ENCODE measurements around the gene IARS1. TPM values are rescaled to one million over a fixed set of nuclear protein-coding genes. Genes with fewer than 3 reads are reported as not detected.

The IARS1 gene
- total RNA-seq, 1 donor from 2014 or later, result 54.2 TPM

DNA sequence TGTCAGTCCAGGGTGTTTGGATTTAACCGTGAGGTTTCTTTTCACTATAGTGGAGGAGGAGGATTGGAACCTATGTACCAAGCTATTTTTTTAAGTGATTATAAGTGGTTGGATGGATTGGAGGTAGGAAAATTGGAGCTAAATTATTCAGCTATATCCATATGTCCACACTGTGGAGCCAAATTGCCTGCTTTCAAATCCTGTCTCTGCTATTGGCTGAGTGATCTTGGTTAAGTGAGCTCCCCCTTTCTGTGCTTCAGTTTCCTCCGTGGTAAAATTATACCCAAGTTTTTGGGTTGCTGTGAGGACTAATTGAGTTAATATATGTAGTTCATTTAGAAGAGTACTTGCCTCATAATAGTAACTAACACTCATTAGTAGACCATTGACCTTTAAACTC lies 34.7 kb upstream of the IARS1 start:
- Histone ChIP-seq H3K9me3 (replicated peaks) (no peaks in the 10 kb centered on the region), H3K4me1 (peaks cover 40% of the 10 kb centered on the region), H3K36me3 (peaks cover 2% of the 10 kb centered on the region), H3K4me3 (no peak overlapping the region), H3K27ac (replicated peaks) (no peak overlapping the region), H3K27me3 (ENCODE audit: low read depth) (no peaks in the 10 kb centered on the region)
- intact Hi-C loops (cut with micrococcal nuclease), result loop anchor here (10.0 kb wide), 1 partner anchor 307 kb away; no protein-coding TSS in a partner anchor
- no peak for DNase-seq
- TF ChIP-seq, protein P1, sequence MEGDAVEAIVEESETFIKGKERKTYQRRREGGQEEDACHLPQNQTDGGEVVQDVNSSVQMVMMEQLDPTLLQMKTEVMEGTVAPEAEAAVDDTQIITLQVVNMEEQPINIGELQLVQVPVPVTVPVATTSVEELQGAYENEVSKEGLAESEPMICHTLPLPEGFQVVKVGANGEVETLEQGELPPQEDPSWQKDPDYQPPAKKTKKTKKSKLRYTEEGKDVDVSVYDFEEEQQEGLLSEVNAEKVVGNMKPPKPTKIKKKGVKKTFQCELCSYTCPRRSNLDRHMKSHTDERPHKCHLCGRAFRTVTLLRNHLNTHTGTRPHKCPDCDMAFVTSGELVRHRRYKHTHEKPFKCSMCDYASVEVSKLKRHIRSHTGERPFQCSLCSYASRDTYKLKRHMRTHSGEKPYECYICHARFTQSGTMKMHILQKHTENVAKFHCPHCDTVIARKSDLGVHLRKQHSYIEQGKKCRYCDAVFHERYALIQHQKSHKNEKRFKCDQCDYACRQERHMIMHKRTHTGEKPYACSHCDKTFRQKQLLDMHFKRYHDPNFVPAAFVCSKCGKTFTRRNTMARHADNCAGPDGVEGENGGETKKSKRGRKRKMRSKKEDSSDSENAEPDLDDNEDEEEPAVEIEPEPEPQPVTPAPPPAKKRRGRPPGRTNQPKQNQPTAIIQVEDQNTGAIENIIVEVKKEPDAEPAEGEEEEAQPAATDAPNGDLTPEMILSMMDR (IDR thresholded peaks at IDR 0.05; ENCODE audit: borderline replicate concordance), result no peak

DNA sequence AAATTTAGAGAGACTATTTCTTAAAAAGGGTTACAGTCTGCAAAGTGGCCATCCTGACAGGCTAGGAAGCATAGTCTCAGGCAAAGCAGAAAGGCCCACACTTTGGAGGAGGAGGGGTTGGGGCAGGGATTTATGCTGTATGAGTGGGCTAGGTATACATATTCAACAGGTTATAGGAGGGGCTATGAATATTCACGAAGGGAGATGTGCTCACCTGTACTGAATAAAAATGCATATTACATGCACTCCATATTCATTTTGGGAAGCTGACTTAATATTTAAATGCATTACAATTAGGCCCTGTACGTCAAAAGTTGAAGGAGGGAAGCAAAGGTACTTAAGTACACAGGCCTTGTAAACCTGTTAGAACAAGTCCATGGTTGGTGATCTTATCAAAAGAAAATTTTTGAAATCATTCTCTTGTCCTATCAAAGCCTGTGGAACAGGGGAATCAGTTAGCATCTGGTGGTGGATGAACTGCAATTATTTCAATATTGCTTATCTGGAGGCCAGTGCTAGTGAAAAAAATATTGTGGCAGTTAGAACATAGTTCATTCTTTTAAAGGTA lies 33.9 kb upstream of the IARS1 start:
- intact Hi-C loops (cut with micrococcal nuclease), result loop anchor here (10.0 kb wide), 1 partner anchor 307 kb away; no protein-coding TSS in a partner anchor
- no peaks in the 10 kb centered on the region for H3K9me3 ChIP-seq (replicated peaks)

DNA sequence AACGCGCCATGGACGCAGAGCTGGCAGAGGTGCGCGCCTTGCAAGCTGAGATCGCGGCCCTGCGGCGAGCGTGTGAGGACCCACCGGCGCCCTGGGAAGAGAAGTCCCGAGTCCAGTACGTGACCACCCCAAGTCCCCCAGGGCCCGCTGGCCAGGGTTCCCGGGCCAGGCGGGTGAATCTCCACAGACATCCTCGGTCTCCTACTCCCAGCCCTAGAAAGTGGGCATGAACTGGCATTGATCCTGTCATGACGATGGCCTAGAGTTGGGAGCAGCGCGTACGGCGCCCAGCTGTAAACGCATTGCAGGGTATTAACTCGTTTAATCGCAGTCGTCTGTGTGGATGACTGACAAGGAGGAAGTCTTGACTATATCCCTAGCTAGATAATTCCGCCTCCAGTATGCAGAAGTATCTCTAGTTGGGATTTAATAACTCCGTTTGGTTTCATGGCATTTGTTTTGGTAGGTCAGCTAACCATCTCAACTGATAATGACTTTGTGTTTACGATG lies 32.5 kb upstream of the IARS1 start:
- H3K36me3 ChIP-seq, result peaks cover 23% of the 10 kb centered on the region
- no peaks in the 10 kb centered on the region for H3K9me3 ChIP-seq (replicated peaks)
- H3K27me3 ChIP-seq (ENCODE audit: low read depth), result no peaks in the 10 kb centered on the region
- intact Hi-C loops (cut with micrococcal nuclease), result loop anchor here (10.0 kb wide), 1 partner anchor 309 kb away; no protein-coding TSS in a partner anchor
- peaks cover 40% of the 10 kb centered on the region for H3K4me1 ChIP-seq
- peak overlapping the region; percentile 97 for H3K27ac ChIP-seq (replicated peaks)
- TF ChIP-seq, protein P1 (IDR thresholded peaks at IDR 0.05; ENCODE audit: borderline replicate concordance), result no peak
- DNase-seq, result no peak
- H3K4me3 ChIP-seq, result peak overlapping the region; percentile 88

More for the DNA sequence above, 33.9 kb upstream of the IARS1 start:
- TF ChIP-seq, protein P1 (IDR thresholded peaks at IDR 0.05; ENCODE audit: borderline replicate concordance), result no peak
- DNase-seq, result no peak
- H3K4me3 ChIP-seq, result no peak overlapping the region
- no peaks in the 10 kb centered on the region for H3K27me3 ChIP-seq (ENCODE audit: low read depth)
- peaks cover 40% of the 10 kb centered on the region for H3K4me1 ChIP-seq
- H3K27ac ChIP-seq (replicated peaks), result no peak overlapping the region
- peaks cover 10% of the 10 kb centered on the region for H3K36me3 ChIP-seq

DNA sequence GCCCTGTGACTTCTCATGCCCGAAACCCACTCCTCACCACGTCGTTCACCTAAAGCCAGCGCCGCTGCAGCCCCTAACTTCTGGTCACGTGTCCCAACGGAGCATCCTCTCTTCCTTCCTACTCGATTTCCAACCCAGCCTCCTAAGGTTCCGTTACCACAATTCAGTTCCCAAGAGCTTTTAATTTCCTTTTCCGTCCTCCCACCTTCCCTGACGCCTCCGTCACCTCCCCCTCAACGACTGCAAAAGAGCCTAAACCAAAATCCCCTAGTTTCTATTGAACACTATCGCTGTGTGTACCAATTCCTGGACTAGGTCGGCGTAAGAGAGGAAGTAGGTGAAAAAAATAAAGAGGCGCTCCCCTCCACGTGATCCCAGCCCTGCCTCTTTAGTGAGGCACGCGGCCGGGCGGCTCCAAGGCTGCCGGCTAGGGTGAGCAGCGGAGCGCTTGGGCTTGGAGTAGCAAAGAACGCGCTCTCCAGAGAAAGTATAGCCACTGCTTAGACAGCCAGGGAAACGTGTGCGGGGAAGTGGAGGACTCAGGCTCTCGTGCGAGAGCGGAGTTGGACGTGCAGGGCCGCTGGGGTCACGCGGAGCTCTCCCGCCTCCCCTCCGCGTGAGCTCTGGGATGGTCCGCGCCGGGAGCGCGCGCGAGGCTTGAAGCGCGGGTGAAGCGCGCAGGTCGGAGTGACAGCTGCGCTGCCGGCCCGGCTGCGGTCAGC lies 31.9 kb upstream of the IARS1 start, which contains the start of the genes CENPP and NOL8:
Gene CENPP, plus strand, starts transcription at position 685 of the 722 bp plus-strand sequence.
Gene NOL8, minus strand, starts transcription at position 82 of the 722 bp plus-strand sequence. CDS start 1,189 bp downstream, outside the sequence.
- Histone ChIP-seq H3K27ac (replicated peaks) (peak within 1 kb of the TSS; percentile 97), H3K36me3 (peaks cover 30% of the 10 kb centered on the region), H3K4me1 (peaks cover 40% of the 10 kb centered on the region), H3K4me3 (peak within 1 kb of the TSS; percentile 88), H3K9me3 (replicated peaks) (no peaks in the 10 kb centered on the region), H3K27me3 (ENCODE audit: low read depth) (no peaks in the 10 kb centered on the region)
- DNase-seq, result peak; percentile 82
- TF ChIP-seq, protein P1 (IDR thresholded peaks at IDR 0.05; ENCODE audit: borderline replicate concordance), result no peak
- intact Hi-C loops (cut with micrococcal nuclease), result loop anchor here (10.0 kb wide), 1 partner anchor 309 kb away; no protein-coding TSS in a partner anchor

DNA sequence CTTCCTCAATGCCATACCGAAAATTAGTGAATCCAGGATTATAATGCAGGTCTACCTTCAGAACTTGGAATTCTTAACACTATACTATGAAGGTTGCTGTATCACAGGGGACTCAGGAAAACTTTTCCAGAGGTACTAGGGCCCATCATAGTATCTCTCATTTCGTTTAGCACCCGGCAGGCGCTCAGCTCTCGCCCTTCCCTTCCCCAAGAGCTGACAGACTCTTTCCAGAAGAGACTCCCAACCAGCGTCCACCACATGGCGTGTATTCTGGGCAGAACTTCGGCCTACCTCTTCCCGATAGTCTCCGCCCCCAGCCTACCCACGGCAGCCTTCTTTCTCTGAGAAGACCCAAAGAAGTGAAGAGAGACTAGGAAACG lies 31.4 kb upstream of the IARS1 start:
- intact Hi-C loops (cut with micrococcal nuclease), result loop anchor here (10.0 kb wide), 1 partner anchor 310 kb away; no protein-coding TSS in a partner anchor
- Histone ChIP-seq H3K4me1 (peaks cover 40% of the 10 kb centered on the region), H3K27ac (replicated peaks) (peak overlapping the region; percentile 97), H3K9me3 (replicated peaks) (no peaks in the 10 kb centered on the region), H3K4me3 (peak overlapping the region; percentile 88), H3K36me3 (peaks cover 35% of the 10 kb centered on the region), H3K27me3 (ENCODE audit: low read depth) (no peaks in the 10 kb centered on the region)
- TF ChIP-seq, protein P1 (IDR thresholded peaks at IDR 0.05; ENCODE audit: borderline replicate concordance), result no peak
- no peak for DNase-seq

Measured in left ventricle myocardium inferior (tissue), 1 donor.